Measurements from ENCODE around the gene TRPM3.

TRPM3 gene

GRCh38 chr9:70493029-70493428, 628.4 kb downstream of the TRPM3 start:
- TF ChIP-seq ZFX (IDR thresholded peaks at IDR 0.05) = no peak
- TF ChIP-seq CTCF (conservative IDR thresholded peaks at IDR 0.05) = no peak
- H3K27ac ChIP-seq = no peak overlapping the region; the same call in 1 of the 2 replicates

- H3K27ac ChIP-seq = peak overlapping the region; percentile 30
- TF ChIP-seq ZFX (IDR thresholded peaks at IDR 0.05) (no peak), CTCF (conservative IDR thresholded peaks at IDR 0.05) (no peak)
These were observed 629.1 kb downstream of the TRPM3 start for GRCh38 chr9:70492319-70492777.

- no peak for TF ChIP-seq ZFX (IDR thresholded peaks at IDR 0.05)
- no peak for TF ChIP-seq CTCF (conservative IDR thresholded peaks at IDR 0.05)
- H3K27ac ChIP-seq = peak overlapping the region; percentile 30
These were observed 629.7 kb downstream of the TRPM3 start for GRCh38 chr9:70491426-70492318.

- TF ChIP-seq ZFX (IDR thresholded peaks at IDR 0.05) (no peak), CTCF (conservative IDR thresholded peaks at IDR 0.05) (no peak)
- no peak overlapping the region for H3K27ac ChIP-seq
These were observed 630.9 kb downstream of the TRPM3 start for GRCh38 chr9:70490478-70490877.

- H3K27ac ChIP-seq = no peak overlapping the region
- no peak for TF ChIP-seq CTCF (conservative IDR thresholded peaks at IDR 0.05)
- TF ChIP-seq ZFX (IDR thresholded peaks at IDR 0.05) = no peak
These were observed 632.7 kb downstream of the TRPM3 start for GRCh38 chr9:70488793-70489105.

- no peak overlapping the region for H3K27ac ChIP-seq
These were observed 633.2 kb downstream of the TRPM3 start for GRCh38 chr9:70488098-70488792.

More at GRCh38 chr9:70488098-70488792, 633.2 kb downstream of the TRPM3 start:
- TF ChIP-seq CTCF (conservative IDR thresholded peaks at IDR 0.05) (no peak), ZFX (IDR thresholded peaks at IDR 0.05) (no peak)

Measured in C4-2B (cell line).